Amygdala (tissue), 56 donors: ENCODE results near the gene MORN4.
"Not testable (repeated sequence)": the region's sequence is repeated elsewhere in the genome, so short reads cannot be mapped to it uniquely, and the experiment has no call there.

Source experiments
- DNase-seq, 56 donors: peaks; one replicate each; lab custom pipeline; 2025; lab: John Stamatoyannopoulos, UW

Gene MORN4

GRCh38 chr10:97632949-97633884 lies at the start of gene MORN4:
Gene MORN4 (minus strand): TSS chr10:97633500. CDS start chr10:97619653, 13,847 bp downstream.
- peak; percentile 65 to 96 (median 88) for DNase-seq

GRCh38 chr10:97682042-97682441 lies 48.7 kb upstream of the MORN4 start:
- DNase-seq, result no peak

- DNase-seq, result no peak
These were observed 46.3 kb upstream of the MORN4 start for GRCh38 chr10:97679594-97679993.

- DNase-seq, result peak in 9 of 56 donors; percentile 15 to 45 (median 22)
These were observed 43.7 kb upstream of the MORN4 start for GRCh38 chr10:97676770-97677581.

DNA sequence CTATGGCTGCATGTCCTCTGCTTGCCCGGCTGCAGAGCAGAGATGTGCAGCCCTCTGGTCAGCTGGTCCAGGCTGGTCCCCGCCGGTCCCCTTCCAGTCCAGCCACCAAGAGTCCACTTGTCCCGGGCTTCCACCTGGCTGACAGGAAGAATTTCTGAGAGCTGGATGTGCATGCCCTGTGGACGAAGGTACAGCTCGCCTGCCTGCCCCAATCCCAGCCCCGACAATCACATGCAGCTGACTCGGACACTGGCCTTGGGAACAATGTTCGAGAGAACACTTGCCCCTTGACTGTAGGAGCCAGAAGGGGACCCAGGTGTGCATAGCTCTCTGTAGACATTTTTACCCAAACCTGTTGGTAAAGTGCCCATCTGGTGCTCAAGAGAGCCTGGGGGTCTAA lies 41.9 kb upstream of the MORN4 start:
- no peak for DNase-seq

- peak in 13 of 56 donors; percentile 8 to 47 (median 29) for DNase-seq
These were observed 40.6 kb upstream of the MORN4 start for GRCh38 chr10:97673736-97674525.

DNA sequence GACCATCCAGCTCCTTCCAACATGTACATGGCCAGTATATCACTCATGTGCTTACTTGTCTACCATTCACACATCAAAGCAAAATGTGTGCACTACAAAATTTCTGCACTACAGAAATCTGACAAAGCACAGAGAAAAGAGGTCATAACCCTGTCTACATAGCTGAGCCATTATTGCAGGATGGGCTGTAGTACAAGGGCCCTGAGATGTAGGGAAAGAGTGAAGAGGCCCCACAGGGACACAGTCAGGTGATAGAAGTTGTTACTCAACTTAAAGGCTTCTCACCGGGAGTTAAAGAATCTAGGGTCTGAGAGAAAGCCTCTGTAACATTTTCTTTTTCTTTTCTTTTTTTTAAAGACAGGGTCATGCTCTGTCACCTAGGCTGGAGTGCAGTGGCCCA lies 36.3 kb upstream of the MORN4 start:
- DNase-seq, result no peak

GRCh38 chr10:97667463-97667862 lies 34.2 kb upstream of the MORN4 start:
- no peak for DNase-seq

DNA sequence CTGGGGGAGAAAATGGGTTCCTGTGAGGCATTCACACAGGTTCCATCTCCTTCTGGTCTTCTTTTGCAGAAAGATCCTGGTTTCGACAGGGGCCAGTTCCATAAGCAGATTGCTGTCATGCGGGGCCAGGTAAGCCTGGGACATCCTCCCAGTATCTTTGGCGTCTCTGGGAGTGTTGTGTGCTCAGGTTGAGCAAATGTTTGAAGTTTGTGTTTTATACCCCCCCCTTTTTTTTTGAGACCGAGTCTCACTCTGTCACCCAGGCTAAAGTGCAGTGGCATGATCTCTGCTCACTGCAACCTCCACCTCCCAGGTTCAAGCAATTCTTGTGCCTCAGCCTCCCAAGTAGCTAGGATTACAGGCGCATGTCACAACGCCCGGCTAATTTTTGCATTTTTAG lies 33.7 kb upstream of the MORN4 start:
- no peak for DNase-seq

GRCh38 chr10:97664282-97664850 lies 31.1 kb upstream of the MORN4 start:
- no peak for DNase-seq

GRCh38 chr10:97659589-97659988 lies 26.3 kb upstream of the MORN4 start:
- no peak for DNase-seq

DNA sequence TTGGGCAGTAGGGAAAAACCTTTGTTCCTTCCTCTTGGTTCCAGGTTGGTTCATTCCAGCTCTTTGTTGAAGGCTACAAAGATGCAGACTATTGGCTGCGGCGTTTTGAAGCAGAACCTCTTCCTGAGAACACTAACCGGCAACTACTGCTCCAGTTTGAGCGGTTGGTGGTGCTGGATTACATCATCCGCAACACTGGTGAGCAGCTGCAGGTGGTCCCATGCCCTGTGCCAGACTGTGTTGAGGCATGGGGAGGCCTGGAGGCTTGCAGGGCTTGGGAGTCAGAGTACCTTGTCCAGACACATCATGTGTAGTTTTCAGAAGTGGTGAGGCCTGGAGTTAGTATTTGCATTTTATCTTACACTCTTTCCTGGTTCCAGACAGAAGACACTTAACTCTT lies 23.5 kb upstream of the MORN4 start:
- no peak for DNase-seq

GRCh38 chr10:97651773-97652172 lies 18.5 kb upstream of the MORN4 start:
- DNase-seq, result no peak

DNA sequence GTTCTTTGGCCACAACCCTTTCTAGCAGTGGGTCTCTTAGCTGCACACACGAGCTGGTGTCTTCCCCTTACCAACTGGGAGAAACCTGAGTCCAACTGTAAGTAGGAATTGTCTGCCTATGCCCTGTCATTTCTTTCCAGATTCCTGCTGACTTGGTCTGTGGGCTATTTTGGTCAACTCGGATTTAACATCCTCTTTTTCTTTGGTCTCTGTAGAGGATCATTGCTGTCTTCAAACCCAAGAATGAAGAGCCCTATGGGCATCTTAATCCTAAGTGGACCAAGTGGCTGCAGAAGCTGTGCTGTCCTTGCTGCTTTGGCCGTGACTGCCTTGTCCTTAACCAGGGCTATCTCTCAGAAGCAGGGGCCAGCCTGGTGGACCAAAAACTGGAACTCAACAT lies 17.4 kb upstream of the MORN4 start:
- peak in 1 of 56 donors; percentile 28 for DNase-seq

DNA sequence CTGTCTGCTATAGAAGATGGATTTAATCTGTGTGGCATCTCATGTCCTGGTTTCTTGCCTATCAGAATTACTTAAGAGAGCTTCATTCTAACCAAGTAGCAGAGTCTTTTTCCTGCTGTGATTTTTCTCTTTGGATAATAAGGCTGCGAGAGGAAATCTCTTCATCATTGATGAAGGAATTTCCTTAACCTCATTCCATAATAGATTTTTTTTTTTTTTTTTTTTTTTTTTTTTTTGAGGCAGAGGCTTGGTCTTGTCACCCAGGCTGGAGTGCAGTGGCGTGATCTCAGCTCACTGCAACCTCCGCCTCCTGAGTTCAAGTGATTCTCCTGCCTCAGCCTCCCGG lies 16.1 kb upstream of the MORN4 start:
- DNase-seq, result not testable (repeated sequence)

DNA sequence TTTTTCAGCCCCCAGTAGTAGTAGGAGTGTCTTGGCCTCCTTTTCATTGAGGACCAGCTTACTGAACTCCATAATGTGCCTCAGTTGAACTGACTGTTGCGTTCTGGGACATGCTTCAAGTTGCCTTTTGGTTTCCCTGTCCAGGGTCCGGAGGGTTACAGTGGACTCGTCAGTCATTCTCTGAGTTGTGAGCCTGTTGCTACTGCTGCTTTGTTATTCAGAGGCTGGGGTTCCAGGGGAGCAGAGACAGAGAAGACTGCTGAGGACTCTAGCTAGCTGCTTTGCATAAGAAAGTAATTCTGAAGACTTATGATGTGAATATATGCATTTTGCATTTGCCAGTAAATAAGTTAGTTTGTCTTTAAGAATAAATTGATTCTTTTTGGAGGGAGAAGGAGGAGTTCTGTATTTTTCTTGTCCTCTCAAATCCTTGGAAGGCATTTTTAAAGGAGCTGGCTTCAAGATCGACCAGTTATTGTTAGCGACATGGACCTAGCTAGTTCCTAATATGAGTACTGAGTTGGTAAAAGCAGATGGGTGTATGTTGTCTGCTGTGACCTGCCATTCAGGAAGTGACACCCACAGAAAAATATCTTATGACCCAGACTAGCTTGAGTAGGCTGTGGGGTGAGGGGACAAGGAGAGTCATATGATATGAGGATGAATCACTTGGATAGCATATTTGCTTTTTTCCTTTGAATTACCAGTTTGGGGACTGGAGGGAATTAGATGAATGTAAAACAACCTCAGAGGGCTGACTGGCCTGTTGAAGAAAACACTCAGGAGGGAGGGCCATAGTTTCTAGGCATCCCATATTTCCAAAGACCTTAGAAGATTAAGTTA lies 15.5 kb upstream of the MORN4 start:
- DNase-seq, result peak in 2 of 56 donors; percentile 6 to 45

- DNase-seq, result no peak
These were observed 14.3 kb upstream of the MORN4 start for GRCh38 chr10:97647556-97647955.

- no peak for DNase-seq
These were observed 11.6 kb upstream of the MORN4 start for GRCh38 chr10:97644936-97645335.

DNA sequence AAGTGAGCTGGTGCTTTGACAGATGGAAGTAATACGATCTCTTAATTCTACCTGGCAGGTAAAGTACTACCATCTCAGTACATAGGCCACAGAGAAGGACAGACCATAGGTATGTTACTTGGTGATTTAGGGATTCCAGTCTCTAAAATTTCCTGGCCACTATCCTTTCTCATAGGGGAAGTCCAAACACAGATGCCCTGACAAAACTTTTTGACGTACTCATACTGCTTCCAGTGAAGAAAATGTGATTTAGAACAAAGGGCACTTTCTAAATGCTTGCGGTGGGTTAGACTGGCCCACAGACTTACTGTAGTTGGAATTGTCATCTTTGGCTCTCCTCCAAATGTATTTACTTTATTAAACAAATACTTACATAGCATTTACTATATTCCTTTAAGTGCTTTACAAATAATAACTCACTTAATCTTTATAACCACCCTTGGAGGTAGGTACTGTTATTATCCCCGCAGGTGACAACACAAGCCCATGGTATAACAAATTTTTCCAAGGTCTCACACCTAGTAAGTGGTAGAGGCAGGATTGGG lies 10.2 kb upstream of the MORN4 start:
- DNase-seq, result no peak
